Erythroblast (primary cell): Measurements from ENCODE around the gene PRSS12.

Experiments used
- GATA1 ChIP-seq: IDR thresholded peaks from 2 replicates; pipeline ENCODE4 v1.6.1; 2011; ENCODE audit warnings: low read depth, mild to moderate bottlenecking, control low read depth, low read length, moderate library complexity
- POLR2A ChIP-seq: IDR thresholded peaks from 2 replicates; pipeline ENCODE4 v1.6.1; 2011; ENCODE audit warnings: mild to moderate bottlenecking, low read length

DNA sequence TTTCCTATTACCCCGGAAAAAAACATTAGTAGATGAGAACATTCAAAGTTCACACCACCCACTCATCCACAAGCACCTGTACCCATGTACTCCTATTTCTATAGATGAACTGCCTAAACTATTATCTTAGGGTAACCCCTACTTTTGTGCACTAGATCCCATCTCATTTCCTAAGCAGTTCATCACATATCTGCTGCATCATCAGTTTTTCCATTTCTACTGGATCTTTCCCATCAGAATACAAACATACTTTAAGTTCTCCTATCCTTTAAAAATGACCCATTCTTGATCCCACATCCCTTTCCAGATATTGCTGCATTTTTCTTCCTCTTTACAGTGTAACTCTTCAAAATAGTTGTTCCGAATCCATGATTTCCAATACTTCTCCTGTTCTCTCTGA lies 81.0 kb downstream of the PRSS12 start:
- no peak for TF ChIP-seq POLR2A
- no peak for TF ChIP-seq GATA1
